Islet precursor cell (in vitro differentiated cells): ENCODE results near the gene CAMK2G.
"Not testable (repeated sequence)": the region's sequence is repeated elsewhere in the genome, so short reads cannot be mapped to it uniquely, and the experiment has no call there.

Source experiments
- DNase-seq: peaks from one replicate; pipeline ENCODE4 v3.0.0-alpha.2; 2018

The CAMK2G gene

DNA sequence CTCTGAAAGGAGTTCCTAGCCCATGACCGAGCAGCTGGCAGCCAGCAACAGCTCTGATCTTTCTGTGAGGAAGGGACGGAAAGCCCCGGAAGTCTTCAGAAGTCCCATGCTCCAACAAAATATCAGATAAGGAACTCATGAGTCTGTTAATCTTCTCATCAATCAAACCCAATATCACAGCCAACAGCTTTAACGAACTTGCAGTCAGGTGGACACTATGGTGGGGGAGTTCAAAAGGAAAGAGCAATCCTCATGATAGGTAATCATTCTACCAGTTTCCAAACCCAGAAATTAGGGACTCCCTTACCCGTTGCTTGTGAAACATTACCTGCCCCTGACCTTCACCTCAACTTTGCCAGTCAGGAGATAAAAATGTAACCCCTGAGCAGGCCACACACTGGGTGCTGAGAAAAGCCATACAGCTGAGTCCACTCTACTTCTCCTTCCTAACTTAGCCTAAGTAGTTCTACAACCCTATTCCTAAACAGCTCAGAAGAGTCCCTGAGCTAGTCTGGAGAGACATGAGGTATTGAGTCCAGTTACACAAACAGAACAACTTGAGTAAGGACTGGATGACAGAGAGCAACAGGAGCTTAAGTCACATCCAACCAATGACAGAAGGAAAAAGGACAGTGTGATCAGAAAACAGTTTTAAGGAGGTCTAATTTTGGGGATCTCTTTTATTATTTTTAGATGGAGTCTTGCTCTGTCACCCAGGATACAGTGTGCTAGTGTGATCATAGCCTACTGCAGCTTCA, 65.1 kb downstream of the CAMK2G start:
- DNase-seq = no peak

DNA sequence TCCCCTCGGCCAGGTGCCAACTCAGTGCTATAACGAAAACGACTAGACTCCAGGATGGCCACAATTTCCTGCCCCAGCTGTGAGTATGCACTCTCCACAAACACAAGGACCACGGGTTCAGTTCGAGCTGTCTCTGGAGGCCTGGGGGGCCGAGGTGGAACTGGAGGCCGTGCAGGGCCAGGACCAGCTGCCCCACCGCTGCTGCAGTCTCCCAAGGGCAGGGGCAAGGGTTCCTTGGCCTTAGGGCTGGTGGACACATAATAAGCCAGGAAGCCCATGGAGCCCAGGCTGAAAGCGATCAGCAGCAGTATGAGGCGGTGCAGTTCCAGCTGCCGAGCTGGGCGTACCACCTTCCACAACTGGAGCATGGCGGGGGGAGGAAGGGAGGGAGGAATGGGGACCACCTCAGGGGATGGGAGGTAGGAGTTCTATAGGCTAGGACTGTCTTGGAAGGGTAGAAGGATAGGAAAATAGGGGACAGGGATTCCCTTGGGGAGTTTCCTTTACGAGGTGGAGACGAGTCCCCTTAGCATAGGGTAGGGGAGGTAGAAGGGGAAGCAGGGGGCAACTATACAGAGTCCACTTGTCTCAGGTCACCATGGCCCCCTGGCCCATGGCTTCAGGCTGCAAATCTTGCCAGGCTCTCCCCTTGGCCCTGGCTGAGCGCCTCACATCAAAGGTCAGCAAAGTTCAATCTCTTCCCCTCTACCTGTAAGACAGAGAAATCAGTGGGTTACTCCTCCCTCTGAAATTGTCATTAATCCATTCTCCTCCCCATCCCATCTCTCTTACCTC, 66.1 kb downstream of the CAMK2G start:
- DNase-seq = no peak

DNA sequence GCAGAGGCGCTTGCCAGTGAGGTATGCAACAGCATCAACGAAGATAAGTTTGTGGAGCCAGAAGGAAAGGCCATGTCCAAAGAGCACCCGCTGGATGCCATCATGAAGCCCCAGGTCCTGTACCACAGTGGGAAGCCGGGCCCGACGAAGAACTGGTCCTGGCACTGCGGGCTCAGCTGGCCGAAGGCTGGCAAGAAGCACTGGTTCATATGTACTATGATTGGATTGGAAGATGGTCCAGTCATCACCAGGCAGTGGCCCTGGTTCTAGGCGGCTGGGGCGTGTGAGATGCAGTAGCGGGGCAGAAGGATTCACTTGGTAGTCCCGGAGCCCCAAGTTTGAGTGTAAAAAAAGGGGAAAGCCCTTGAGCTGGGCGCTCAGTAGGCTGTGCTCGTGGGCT, 66.9 kb downstream of the CAMK2G start:
- no peak for DNase-seq

DNA sequence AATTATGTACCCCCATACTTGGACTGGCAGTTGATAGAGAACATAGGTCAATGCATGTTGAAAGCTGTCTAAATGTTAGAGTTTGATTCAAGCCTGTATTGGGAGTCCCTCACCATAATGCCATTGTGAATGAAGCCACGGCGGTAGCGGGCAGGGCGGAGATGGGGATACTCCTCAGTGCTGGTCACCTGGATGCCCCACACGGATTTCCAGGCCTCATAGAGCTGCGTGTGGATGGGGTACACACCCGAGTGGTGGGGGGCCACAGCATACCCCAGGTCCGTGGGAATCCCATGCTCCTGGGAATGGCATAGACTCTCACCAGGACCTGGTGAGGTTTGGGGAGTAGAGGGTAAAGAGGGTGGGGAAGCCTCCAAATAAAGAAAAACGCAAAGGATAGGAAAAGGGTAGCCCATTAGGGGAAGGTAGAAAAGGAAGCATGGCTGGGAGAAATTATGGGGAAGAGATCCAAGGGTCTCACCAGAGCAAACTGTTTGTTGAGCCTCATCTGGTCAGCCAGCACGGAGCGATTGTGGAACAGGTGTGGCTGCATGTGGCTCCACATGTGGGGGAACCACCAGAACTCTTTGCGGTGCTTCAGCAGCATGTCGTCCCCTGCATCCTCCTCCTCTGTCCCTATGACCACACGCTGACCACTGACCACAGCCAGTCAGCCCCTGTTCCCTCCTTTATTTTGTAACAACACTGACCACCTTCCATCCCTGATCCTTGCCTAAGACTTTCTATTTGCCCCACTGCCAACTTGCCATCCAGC, 68.0 kb downstream of the CAMK2G start:
- no peak for DNase-seq

DNA sequence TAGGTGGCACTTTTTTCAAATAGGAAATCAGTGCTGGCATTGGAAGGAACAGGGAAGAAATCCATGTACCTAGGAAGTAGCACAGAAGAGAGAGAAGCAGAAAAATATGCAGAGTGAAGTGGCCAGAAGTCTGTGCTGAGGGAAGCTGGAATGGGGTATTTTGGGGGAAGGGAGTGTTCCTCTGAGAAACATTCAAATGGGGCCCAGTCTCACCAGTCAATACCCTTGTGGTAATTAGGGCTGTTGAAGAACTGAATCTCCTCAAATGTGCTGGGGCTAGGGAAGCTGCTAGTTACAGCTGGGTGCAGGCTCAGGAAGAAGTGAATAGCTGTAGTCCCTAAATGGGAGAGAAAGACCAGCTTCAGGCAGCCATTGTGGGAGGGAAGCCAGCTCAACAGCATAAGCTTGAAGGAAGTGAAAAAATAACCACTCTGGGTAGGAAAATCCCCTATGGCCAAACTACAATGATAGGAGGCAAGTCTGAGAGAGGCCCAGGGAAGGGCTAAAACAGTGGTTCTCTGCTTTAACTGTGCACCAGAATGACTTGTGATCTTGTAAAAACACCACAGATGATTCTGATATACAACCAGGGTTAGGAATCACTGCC, 70.6 kb downstream of the CAMK2G start:
- DNase-seq = no peak

DNA sequence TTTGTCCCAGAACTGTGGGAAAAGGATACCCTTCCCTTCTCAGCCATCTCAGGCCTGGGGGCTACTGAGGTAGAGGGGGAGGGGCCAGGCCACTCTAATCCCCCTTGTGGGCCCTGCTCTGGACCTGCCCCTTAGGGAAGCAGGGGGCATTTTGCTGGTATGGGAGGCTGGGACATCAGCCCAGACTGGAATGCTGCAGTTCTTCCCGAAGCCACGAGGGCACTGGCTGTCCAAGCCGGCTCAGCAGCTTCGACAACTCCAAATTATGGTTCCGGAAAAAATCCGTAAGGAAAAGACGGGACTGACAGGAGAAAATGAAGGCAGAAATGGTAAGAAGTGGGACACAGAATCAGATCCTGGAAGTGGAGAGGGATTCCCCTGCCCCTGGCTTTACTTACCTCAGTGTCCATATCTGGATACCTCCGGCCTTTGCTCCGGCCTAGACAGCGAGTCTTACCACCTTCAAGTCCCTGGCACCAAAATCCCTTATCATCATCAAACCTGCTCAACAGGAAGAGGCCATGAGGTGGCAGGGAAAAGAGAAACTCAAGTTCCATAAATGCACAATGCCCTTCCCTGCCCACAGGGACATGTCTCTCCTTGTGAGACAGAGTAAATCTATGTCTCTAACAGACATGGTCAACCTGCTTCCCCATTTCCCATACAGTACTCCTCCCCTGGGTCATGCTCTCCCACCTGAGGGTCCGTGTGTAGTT, 71.9 kb downstream of the CAMK2G start:
- no peak for DNase-seq

DNA sequence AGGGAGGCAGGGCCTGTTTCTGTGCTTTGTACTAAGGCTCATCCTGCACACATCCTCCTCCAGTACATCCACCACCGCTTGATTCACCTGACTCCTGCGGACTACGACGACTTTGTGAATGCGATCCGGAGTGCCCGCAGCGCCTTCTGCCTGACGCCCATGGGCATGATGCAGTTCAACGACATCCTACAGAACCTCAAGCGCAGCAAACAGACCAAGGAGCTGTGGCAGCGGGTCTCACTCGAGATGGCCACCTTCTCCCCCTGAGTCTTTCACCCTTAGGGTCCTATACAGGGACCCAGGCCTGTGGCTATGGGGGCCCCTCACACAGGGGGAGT, 73.1 kb downstream of the CAMK2G start:
- DNase-seq = no peak

DNA sequence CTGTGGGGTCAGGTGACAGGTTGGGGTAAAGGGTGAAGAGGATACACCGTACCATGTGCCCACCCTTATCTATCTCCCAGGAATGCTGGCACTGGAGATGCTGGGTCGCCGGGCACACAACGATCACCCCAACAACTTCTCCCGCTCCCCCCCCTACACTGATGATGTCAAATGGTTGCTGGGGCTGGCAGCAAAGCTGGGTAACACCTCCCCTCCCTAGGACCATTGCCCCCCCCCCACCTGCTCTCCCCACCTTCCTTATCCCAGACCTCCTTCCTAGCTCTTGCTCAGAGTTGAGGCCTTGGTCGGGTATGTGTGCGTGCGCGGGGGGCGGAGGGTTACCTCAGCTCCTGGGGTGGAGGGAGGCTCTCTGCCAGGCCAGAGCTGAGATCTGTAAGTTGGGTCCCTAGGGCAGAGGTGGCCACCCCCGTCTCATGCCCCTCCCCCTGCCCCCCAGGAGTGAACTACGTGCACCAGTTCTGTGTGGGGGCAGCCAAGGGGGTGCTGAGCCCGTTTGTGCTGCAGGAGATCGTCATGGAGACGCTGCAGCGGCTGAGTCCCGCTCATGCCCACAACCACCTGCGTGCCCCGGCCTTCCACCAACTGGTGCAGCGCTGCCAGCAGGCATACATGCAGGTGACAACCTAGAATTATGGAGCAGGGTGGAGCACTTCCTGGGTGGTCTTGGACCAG, 73.6 kb downstream of the CAMK2G start:
- no peak for DNase-seq

DNA sequence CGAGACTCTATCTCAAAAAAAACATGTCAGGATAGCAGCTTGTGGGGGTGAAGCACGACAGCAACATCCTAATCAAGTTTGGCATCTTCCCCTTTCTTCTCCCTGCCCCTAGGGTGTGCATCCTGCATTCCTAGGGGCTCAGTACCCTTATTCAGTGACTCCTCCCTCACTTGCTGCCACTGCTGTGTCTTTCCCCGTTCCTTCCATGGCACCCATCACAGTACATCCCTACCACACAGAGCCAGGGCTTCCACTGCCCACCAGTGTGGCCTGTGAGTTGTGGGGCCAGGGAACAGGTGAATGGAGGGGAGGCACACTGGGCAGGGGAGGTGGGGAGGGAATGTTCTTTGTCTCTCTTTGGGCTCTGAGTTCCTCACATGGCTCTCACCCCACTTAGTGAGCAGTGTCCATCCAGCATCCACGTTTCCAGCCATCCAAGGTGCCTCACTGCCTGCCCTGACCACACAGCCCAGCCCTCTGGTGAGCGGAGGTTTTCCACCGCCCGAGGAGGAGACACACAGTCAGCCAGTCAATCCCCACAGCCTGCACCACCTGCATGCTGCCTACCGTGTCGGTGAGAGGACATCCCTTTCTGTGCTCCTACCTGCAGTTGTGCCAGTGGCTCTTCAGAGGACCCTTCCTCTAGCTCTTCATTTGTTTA, 74.3 kb downstream of the CAMK2G start:
- DNase-seq = no peak

DNA sequence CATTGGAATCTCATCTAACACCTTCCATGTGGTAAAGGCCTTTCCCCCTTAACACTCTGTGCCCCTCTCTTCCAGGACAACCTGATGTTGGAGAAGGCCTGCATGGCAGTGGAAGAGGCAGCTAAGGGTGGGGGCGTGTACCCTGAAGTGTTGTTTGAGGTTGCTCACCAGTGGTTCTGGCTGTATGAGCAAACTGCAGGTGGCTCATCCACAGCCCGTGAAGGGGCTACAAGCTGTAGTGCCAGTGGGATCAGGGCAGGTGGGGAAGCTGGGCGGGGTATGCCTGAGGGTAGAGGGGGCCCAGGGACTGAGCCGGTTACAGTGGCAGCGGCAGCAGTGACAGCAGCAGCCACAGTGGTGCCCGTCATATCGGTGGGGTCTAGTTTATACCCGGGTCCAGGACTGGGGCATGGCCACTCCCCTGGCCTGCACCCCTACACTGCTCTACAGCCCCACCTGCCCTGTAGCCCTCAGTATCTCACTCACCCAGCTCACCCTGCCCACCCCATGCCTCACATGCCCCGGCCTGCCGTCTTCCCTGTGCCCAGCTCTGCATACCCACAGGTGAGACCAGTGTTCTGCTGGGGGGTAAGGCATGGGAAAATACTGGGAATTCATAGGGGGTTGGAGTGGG, 75.3 kb downstream of the CAMK2G start:
- DNase-seq = no peak

DNA sequence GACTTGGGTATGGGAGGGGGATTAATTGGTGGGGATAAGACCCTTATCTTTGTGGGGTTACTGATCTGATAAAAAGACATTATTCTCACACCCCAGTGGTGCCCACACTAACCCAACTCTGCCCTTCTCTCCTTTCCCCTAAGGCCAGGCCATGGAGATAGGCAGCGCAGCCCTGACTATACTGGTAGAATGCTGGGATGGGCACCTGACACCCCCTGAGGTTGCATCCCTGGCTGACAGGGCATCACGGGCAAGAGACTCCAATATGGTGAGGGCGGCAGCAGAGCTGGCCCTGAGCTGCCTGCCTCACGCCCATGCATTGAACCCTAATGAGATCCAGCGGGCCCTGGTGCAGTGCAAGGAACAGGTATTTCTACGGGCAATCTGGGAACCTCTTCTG, 76.3 kb downstream of the CAMK2G start:
- no peak for DNase-seq

DNA sequence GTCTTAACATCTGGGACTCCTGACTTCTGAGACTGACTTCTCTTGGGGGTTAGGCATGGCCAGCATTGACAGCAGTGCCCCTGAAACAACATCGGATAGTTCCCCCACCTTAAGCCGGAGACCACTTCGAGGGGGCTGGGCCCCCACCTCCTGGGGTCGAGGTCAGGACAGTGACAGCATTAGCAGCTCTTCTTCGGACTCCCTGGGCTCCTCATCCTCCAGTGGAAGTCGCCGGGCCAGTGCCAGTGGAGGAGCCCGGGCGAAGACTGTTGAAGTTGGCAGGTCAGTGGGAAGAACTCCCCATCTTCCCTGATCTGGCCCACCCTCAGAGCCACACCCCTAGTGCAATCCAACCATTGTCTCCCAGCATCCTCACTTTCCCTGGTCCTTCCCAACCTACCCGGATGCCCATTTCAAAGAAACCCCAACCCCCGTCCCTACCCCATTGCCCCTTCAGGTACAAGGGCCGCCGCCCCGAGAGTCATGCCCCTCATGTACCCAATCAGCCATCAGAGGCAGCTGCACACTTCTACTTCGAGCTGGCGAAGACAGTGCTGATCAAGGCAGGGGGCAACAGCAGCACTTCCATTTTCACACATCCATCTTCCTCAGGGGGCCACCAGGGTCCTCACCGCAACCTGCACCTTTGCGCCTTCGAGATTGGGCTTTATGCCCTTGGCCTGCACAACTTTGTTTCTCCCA, 76.9 kb downstream of the CAMK2G start:
- DNase-seq = no peak

DNA sequence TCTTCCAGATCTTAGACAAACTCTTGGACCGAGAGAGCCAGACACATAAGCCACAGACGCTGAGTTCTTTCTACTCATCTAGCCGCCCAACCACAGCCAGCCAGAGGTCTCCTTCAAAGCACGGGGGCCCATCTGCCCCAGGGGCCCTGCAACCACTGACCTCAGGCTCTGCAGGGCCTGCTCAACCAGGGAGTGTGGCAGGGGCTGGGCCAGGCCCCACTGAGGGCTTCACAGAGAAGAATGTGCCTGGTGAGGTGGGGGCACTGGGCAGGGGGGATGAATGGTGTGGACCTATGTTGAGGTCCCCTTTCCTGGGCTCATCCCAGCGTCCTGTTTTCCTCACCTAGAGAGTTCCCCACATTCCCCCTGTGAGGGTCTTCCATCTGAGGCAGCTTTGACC, 77.6 kb downstream of the CAMK2G start:
- peak; percentile 51 for DNase-seq

DNA sequence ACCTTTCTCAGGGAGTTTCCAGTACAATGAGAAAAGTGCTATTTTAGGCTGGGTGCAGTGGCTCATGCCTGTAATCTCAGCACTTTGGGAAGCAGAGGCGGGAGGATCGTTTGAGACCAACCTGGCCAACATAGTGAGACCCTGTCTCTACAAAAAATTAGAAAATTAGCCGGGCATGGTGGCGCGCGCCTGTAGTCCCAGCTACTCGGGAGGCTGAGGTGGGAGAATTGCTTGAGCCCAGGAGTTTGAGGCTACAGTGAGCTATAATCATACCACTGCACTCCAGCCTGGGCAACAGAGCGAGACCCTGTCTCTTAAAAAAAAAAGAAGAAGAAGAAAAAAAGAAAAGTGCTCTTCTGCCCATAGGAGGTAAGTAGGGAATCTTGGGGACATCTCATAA, 78.3 kb downstream of the CAMK2G start:
- not testable (repeated sequence) for DNase-seq

DNA sequence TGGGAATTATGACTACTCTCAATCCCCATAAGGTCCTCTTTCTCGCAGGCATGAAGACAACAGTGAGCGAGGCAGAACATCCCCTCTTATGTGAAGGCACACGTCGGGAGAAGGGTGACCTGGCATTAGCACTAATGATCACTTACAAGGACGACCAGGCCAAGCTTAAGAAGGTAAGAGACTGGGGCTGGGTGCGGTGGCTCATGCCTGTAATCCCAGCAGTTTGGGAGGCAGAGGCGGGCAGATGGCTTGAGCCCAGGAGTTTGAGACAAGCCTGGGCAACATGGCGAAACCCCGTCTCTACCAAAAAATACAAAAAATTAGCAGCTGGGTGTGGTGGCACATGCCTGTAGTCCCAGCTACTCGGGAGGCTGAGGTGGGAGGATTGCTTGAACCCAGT, 78.9 kb downstream of the CAMK2G start:
- DNase-seq = not testable (repeated sequence)

DNA sequence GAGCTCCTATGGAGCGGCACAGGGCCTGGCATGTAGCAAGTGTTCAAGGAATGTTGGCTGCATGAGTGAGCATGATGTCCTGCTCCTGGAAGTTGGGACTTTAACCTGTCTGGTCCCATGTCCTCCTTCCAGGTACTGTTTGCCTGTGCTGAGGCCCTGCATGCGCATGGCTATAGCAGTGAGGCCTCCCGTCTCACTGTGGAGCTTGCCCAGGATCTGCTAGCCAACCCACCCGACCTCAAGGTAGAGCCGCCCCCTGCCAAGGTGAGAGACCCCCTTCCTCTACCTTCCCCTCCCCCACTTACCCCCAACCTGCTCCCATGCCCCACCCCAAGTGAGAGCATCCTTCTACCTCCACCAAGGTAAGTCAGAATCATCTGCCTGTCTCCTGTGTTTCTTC, 80.9 kb downstream of the CAMK2G start:
- no peak for DNase-seq

DNA sequence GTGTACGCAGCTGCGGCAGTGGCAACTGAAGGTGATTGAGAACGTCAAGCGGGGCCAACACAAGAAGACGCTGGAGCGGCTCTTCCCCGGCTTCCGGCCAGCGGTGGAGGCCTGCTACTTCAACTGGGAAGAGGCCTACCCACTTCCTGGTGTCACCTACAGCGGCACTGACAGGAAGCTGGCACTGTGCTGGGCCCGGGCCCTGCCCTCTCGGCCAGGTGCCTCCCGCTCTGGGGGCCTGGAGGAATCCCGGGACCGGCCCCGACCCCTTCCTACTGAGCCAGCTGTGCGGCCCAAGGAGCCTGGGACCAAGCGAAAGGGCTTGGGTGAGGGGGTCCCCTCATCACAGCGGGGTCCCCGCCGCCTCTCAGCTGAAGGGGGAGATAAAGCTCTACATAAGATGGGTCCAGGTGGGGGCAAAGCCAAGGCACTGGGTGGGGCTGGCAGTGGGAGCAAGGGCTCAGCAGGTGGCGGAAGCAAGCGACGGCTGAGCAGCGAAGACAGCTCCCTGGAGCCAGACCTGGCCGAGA, 82.4 kb downstream of the CAMK2G start:
- DNase-seq = peak; percentile 32

DNA sequence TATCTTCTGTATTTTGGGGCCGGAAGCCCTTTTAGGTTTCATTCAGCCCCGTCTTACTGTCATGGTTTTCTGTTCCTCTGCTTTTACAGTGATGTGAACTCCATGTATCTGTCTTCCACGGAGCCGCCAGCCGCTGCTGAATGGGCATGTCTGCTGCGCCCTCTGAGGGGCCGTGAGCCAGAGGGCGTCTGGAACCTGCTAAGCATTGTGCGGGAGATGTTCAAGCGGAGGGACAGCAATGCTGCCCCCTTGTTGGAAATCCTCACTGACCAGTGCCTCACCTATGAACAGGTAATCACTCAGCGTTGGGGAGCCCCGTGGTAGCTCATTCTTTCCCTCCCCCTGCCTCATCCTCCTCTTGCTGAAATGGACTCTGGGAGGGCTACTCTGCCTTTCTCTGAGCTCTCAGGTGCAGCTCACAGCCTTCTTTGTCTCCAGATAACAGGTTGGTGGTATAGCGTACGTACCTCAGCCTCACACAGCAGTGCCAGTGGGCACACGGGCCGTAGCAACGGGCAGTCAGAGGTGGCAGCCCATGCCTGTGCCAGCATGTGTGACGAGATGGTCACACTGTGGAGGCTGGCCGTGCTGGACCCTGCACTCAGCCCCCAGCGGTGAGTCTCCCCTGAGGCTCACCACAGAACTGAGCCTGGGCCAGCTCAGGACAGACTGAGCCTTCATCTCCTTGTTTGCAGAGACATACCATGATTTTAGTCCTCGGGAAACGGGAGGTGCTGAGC, 83.3 kb downstream of the CAMK2G start:
- peak; percentile 37 for DNase-seq

DNA sequence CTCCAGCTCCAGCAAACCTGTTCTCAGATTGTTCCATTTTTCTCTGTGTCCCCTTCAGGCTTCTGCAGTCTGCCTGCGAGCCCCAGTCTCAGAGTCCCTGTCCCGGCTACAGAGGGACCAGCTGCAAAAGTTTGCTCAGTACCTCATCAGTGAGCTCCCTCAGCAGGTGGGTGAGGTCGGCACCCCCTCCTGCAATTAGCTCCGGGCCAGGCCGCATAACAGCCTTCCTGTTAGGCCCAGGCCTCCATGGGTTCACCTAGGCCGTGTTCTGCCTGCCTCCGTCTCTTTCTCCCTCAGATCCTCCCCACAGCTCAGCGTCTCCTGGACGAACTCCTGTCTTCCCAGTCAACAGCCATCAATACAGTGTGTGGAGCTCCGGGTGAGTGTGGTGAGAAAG, 84.7 kb downstream of the CAMK2G start:
- no peak for DNase-seq
